RWPE2 (cell line): Measurements from ENCODE around the gene IGFBP1.

Experiments used
- ATAC-seq: fragments of 200-7000 bp; cut with Tn5 transposase; 3 replicates; pipeline ENCODE4 v1.9.1; 2021; ENCODE audit warnings: low read depth
- DNase-seq: peaks from one replicate; pipeline ENCODE4 v3.0.0-alpha.2; 2020; ENCODE audit warnings: low spot score
- H3K27ac ChIP-seq: fragments of 450-650 bp; 2 replicates; pipeline ENCODE4 v1.5.1; 2017; ENCODE audit warnings: mild to moderate bottlenecking; ENCODE audit not compliant: poor library complexity, severe bottlenecking
- H3K27me3 ChIP-seq: fragments of 250-450 bp; sonication (Bioruptor Pico); 2 replicates; pipeline ENCODE4 v1.5.1; 2021; ENCODE audit warnings: mild to moderate bottlenecking, moderate library complexity; ENCODE audit not compliant: insufficient read depth, poor library complexity, severe bottlenecking
- H3K36me3 ChIP-seq: fragments of 250-450 bp; sonication (Bioruptor Pico); 2 replicates; pipeline ENCODE4 v1.5.1; 2020; ENCODE audit warnings: low read depth, mild to moderate bottlenecking, moderate library complexity
- H3K4me1 ChIP-seq: fragments of 250-450 bp; sonication (Bioruptor Pico); 2 replicates; pipeline ENCODE4 v1.5.1; 2021; ENCODE audit warnings: mild to moderate bottlenecking, moderate library complexity; ENCODE audit not compliant: insufficient read depth, poor library complexity, severe bottlenecking
- H3K4me3 ChIP-seq: fragments of 250-450 bp; sonication (Bioruptor Pico); 2 replicates; pipeline ENCODE4 v1.5.1; 2021; ENCODE audit warnings: mild to moderate bottlenecking, moderate library complexity; ENCODE audit not compliant: severe bottlenecking
- H3K9me3 ChIP-seq: fragments of 250-450 bp; sonication (Bioruptor Pico); 2 replicates; pipeline ENCODE4 v1.5.1; 2021; ENCODE audit warnings: mild to moderate bottlenecking, moderate library complexity; ENCODE audit not compliant: severe bottlenecking
- TF ChIP-seq, protein P1 (sequence below): fragments of 450-650 bp; IDR thresholded peaks from one replicate; pipeline ENCODE4 v1.5.1; 2017; ENCODE audit warnings: mild to moderate bottlenecking, moderate library complexity; ENCODE audit not compliant: poor library complexity, severe bottlenecking

Gene IGFBP1

DNA sequence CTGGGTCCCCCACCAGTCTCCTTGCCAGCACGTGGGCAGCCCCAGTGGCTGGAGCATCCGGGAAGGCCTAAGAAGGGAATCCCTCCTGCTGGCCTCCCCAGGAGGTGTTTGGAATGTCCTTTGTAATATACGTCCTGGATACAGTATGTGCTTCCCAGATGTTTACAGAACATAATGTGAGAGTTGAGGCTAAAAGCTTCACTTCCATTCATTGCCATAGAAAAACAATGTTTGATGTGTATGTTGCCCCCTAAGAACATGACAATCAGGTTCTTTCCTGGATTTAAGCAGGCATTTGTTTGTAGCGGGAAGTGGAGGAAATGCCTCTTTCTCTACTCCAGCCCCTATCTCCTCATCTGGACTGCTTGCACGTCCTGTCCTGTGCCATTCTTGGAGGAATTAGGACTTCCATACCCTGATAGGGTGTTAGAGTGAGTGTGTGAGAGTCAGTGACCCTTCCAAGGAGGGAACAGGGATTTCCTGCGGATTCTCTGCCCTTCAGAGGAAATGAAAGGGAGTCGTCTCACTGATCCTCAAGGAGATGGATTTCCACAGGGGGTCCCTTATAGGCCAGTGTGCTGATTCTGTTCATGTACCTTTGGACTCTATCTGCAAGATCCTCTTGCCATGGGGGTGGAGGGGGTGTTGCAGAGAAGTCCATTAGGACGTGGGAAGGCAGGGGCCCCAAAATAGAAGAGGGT lies 1.2 kb downstream of the IGFBP1 start:
- no peak overlapping the region for H3K27ac ChIP-seq
- no peak for DNase-seq
- H3K4me1 ChIP-seq: no peaks in the 10 kb centered on the region
- TF ChIP-seq, protein P1, sequence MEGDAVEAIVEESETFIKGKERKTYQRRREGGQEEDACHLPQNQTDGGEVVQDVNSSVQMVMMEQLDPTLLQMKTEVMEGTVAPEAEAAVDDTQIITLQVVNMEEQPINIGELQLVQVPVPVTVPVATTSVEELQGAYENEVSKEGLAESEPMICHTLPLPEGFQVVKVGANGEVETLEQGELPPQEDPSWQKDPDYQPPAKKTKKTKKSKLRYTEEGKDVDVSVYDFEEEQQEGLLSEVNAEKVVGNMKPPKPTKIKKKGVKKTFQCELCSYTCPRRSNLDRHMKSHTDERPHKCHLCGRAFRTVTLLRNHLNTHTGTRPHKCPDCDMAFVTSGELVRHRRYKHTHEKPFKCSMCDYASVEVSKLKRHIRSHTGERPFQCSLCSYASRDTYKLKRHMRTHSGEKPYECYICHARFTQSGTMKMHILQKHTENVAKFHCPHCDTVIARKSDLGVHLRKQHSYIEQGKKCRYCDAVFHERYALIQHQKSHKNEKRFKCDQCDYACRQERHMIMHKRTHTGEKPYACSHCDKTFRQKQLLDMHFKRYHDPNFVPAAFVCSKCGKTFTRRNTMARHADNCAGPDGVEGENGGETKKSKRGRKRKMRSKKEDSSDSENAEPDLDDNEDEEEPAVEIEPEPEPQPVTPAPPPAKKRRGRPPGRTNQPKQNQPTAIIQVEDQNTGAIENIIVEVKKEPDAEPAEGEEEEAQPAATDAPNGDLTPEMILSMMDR: no peak
- ATAC-seq: no peak
- no peak overlapping the region for H3K4me3 ChIP-seq
- H3K36me3 ChIP-seq: no peaks in the 10 kb centered on the region
- no peaks in the 10 kb centered on the region for H3K9me3 ChIP-seq
- H3K27me3 ChIP-seq: peaks cover 12% of the 10 kb centered on the region

DNA sequence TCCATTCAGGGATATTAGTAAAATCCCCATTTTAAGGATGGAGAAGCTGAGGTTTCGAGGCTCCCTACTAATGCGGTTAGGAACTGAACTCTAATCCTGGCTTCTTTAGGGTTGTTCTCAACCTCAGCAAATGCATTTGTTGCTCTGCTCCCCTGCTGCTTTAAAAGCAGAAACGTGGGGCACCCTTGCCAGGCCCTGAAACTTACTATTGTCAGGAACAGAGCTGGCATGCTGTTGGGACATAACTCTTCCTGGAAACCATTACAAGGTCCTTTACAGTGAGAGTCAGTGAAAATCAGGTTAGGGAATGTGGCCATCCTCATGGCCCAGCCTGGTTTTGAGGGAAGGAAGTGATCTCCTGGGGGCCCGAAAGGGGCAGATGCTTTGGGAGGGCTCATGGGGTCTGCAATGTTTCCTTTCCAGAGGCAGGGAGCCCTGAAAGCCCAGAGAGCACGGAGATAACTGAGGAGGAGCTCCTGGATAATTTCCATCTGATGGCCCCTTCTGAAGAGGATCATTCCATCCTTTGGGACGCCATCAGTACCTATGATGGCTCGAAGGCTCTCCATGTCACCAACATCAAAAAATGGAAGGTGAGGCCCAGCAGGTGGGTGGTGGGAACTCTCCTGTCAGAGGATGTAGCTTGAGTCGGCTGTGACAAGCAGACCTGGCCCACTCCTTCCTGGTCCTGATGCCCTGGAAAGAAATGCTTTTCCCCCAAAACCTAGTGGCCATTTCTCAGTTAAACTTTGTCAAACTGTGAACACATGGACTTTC lies 2.0 kb downstream of the IGFBP1 start:
- H3K27ac ChIP-seq: no peak overlapping the region
- H3K4me1 ChIP-seq: no peaks in the 10 kb centered on the region
- ATAC-seq: no peak
- H3K36me3 ChIP-seq: no peaks in the 10 kb centered on the region
- H3K27me3 ChIP-seq: peaks cover 12% of the 10 kb centered on the region
- TF ChIP-seq, protein P1: no peak
- H3K4me3 ChIP-seq: no peak overlapping the region
- no peaks in the 10 kb centered on the region for H3K9me3 ChIP-seq
- no peak for DNase-seq

DNA sequence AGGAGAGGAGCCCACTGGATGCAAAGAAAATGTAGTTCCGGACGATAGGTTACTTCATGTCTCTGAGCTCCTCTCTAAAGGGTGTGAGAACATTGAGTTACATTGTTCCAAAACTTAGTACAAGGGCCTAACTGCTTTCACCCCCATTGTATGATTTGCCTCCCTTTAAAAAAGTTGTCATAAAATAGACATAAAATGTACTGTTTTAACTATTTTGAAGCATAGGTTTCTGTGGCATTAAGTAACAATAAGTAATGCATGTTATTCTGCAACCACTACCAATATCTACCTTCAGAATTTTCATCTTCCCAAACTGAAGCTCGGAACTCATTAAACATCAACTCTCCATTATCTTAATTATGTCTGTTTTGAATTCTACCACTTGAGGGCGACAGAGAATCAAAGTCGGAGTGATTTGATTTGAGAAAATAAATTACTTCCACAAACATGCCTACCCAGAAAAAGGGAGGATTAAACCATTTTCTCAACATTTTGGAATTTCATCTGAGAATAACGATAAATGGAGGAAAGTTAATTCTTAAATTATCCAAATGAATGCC lies 2.7 kb downstream of the IGFBP1 start:
- TF ChIP-seq, protein P1: peak; percentile 87
- Histone ChIP-seq H3K27me3 (peaks cover 12% of the 10 kb centered on the region), H3K4me3 (no peak overlapping the region), H3K36me3 (no peaks in the 10 kb centered on the region), H3K27ac (no peak overlapping the region), H3K4me1 (no peaks in the 10 kb centered on the region), H3K9me3 (no peaks in the 10 kb centered on the region)
- DNase-seq: no peak
- ATAC-seq: no peak

DNA sequence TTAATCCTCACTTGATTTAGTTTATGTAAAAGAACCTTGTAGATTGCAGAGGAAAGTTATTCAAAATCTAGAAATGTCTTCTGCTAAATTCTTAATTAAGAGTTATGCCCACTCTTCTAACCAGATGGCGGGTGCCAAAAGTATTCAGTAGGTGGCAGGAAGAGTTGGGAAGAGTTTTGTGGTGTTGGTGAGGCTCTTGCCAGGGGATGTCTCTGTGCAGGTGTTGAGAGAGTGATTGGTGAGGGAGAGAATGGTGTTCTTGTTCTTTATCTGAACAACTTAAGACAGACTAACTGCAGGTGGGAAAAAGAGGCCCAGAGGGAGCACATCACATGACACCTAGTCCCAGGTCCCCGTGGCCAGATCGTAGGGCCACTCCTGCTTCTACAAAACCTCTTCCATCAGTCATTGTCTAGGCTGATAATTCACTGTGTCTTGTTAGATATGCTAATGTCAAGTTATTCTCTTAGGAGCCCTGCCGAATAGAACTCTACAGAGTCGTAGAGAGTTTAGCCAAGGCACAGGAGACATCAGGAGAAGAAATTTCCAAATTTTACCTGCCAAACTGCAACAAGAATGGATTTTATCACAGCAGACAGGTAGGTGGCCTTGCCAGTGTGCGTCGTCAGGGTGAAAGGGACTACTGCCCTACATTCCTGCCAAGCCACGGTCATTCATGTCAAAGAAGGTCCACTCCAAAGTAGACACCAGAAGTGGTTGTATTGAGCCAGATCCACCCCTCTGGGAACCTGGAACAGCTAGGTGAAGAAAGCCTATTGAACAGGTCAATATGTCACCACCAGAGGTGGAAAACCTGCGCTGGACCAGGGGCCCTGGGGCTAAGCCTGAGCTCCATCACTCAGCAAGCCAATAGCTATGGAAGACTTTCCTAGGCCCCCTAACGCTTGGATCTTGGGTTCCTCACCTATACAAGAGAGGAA lies 3.4 kb downstream of the IGFBP1 start:
- DNase-seq (no peak), ATAC-seq (no peak)
- H3K27ac ChIP-seq: no peak overlapping the region
- TF ChIP-seq, protein P1: peak; percentile 68
- peaks cover 12% of the 10 kb centered on the region for H3K27me3 ChIP-seq
- no peaks in the 10 kb centered on the region for H3K9me3 ChIP-seq
- H3K4me3 ChIP-seq: no peak overlapping the region
- H3K36me3 ChIP-seq: no peaks in the 10 kb centered on the region
- no peaks in the 10 kb centered on the region for H3K4me1 ChIP-seq
